ENCODE data around the gene CDC42EP1.

CDC42EP1 gene, protein sequence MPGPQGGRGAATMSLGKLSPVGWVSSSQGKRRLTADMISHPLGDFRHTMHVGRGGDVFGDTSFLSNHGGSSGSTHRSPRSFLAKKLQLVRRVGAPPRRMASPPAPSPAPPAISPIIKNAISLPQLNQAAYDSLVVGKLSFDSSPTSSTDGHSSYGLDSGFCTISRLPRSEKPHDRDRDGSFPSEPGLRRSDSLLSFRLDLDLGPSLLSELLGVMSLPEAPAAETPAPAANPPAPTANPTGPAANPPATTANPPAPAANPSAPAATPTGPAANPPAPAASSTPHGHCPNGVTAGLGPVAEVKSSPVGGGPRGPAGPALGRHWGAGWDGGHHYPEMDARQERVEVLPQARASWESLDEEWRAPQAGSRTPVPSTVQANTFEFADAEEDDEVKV

DNA sequence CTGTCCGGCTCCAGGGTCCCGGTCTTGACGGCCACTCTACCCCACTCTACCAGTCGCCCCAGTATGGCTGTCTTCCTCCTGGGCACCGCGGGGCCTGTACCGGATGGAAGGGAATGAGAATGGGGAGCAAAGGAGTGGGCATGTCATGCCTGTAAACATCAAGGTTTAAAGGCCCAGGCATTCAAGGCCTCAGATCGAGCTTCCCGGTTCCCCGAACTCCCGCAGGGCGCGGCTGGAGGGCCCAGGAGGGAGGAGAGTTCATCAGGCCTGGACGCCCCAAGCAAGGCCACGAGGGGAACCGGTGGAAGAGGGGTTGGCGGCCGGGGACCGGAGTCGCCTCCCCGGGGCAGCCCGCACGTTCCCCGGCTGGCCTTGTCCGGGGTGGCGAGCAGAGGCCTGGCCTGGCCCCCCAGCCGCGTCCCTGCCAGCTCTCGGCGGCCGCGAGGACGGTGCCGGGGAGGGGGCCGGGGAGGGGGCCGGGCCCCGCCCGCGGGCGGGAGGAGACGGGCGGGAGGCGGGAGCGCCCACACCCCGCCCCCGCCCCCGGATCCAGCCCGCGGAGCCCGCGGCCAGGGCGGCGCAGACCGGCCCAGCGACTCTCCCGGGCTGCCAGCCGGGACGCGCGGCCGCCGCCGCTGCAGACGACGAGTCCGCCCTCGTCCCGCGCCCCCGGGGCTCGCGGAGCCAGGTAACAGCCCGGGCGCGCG is at the start of gene CDC42EP1:
TSS of gene CDC42EP1 (plus strand) at position 580 of the 707 bp plus-strand sequence. CDS start 5,870 bp downstream, outside the sequence.
- no peak for TF ChIP-seq CTCF (IDR thresholded peaks at IDR 0.05; ENCODE audit: low read length, missing control alignments)
- H3K4me3 ChIP-seq (replicated peaks; ENCODE audit: low read depth, low read length): peak within 1 kb of the TSS; percentile 89
- DNase-seq (ENCODE audit: low read depth): peak; percentile 50

DNA sequence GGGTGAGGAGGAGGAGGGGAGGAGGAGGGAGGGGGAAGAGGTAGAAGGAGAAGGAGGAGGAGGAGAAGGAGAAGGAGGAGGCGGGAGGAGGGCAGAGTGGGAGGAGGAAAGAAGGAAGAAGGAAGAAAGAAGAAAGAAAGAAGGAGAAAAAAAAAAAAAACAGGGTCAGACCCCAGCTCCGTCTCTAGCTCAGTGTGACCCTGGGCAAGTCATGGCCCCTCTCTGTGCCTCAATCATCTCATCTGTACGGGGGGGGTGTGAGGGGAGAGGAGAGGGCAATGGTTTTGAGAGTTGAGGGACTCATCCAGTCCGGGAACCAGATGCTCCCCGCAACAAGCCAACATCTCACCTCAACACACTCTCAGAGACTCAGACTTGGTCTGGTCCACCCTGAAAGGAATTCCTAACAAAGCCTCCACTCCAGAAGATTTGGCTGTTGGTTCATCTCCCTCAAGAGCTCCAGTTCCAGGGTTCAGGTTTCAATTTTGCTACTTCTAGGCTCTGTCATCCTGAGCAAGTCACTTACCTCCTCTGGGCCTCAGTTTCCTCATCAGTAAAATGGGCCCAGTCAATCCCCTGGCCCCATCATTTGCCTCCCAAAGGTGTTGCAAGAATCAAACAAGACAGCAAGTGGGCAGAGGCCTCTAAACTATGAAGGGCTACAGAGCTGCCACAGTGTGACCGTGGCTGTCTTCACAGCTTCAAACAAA is 48.7 kb upstream of the CDC42EP1 start:
- no peak for DNase-seq (ENCODE audit: low read depth)
- no peak for TF ChIP-seq CTCF (IDR thresholded peaks at IDR 0.05; ENCODE audit: low read length, missing control alignments)
- no peak overlapping the region for H3K4me3 ChIP-seq (replicated peaks; ENCODE audit: low read depth, low read length)

DNA sequence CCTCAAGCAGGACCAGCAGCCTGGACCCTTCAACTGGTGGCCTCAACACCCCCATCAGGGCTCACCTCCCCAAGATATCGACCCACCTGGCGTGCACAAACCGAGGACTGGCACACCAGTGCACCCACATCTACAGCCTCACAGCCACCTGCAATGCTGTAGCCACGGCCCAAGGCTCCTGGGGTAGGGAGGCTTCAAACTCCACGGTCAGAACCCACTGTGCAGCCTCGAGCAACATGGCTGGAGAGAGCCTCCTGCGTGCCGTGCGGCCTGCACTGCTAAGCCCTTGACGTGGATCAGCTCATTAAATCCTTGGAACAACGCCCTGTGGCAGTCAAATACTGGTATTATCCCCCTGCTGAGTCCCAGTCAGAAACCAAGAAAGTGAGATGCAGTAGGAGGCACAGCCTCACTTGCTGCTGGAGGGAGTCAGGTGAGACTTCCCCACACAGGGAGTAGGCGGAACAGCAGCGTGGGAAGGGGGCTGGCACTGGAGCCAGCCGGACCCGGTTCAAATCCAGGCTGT is 45.7 kb upstream of the CDC42EP1 start:
- no peak overlapping the region for H3K4me3 ChIP-seq (replicated peaks; ENCODE audit: low read depth, low read length)
- TF ChIP-seq CTCF (IDR thresholded peaks at IDR 0.05; ENCODE audit: low read length, missing control alignments): no peak
- DNase-seq (ENCODE audit: low read depth): no peak

DNA sequence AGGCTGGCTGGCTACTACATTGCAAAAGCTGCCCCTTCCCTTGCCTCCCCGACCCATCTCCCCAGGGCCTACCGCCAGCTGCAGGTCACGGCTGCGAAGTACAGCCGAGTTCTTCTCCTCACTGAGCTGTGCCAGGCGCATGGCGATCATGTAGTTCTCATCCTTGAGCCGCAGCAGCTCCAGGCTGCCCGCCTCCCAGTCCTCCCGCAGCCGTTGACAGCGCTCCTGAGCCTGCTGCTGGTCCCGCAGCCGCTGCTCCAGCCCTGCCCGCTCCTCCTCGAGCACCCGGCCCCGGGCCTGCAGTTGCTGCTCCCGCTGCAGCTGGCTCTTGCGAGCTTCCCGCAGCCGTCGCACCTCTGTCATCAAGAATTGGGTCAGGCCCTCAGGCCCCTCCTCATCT is 44.4 kb upstream of the CDC42EP1 start:
- no peak for TF ChIP-seq CTCF (IDR thresholded peaks at IDR 0.05; ENCODE audit: low read length, missing control alignments)
- H3K4me3 ChIP-seq (replicated peaks; ENCODE audit: low read depth, low read length): no peak overlapping the region
- DNase-seq (ENCODE audit: low read depth): no peak

DNA sequence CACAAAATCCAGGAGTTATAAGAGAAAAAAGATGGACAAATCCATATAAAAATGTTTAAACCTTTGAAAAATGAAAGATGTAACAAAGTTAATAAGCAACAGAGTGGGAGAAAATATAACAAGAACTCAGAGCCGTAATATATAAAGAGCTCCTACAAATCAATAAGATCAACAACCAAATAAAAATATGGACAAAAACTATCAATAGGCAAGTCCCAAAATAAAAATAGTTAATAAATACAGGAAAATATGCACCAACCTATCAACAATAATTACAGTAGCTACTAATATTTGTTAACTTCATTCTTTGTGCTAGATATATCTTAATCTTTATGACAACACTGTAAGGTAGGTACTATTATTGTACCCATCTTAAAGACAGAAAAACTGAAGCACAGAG is 43.8 kb upstream of the CDC42EP1 start:
- no peak for DNase-seq (ENCODE audit: low read depth)

More for the DNA sequence above, 43.8 kb upstream of the CDC42EP1 start:
- no peak overlapping the region for H3K4me3 ChIP-seq (replicated peaks; ENCODE audit: low read depth, low read length)
- no peak for TF ChIP-seq CTCF (IDR thresholded peaks at IDR 0.05; ENCODE audit: low read length, missing control alignments)

Data from fibroblast of pulmonary artery (primary cell).